ENCODE results near the gene SP4. TPM values are rescaled to one million over a fixed set of nuclear protein-coding genes. Genes with fewer than 3 reads are reported as not detected.
A peak's percentile ranks its signal among the peaks of the same experiment; 100 is the strongest.

Gene SP4
- total RNA-seq, 2 donors from 2014 or later, result 7.4 to 8.0 TPM

DNA sequence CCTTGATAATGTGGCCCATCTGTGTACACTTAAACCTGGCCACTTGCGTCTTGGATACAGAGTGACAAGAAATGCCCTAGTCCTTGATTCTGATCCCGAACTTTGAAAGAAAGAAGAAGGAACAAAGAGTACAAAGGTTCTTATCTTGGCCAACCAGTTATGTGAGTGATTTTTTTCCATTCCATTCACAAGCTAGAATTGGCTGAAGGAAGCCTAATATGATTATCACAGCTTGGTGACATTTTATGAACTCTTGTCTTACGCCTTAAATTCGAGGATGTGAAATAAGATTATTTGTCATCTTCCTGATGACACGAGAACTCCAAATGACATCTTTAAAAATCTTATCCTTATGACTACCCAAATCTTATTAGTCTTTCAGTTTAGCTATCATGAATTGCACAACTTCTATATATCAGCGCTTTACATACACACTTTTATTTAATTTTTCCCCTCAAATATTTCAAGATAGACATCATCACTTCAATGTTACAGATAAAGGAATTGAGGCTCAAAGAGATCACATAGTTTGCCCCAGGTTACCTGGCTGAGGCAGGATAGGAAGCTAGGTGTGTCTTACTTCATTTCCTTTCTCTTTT is 13.0 kb upstream of the SP4 start:
- Histone ChIP-seq H3K9me3 (no peaks in the 10 kb centered on the region), H3K27ac (no peak overlapping the region), H3K4me3 (no peak overlapping the region), H3K27me3 (replicated peaks; ENCODE audit: insufficient read depth) (no peaks in the 10 kb centered on the region), H3K4me1 (ENCODE audit: control insufficient read depth in 1 of 2, low read depth in 2 of 2) (no peaks in the 10 kb centered on the region), H3K36me3 (no peaks in the 10 kb centered on the region)
- ATAC-seq (ENCODE audit: insufficient number of reproducible peaks, low FRiP score, low read depth) (no peak), DNase-seq (ENCODE audit: low spot score) (no peak)
- TF ChIP-seq, protein P1, sequence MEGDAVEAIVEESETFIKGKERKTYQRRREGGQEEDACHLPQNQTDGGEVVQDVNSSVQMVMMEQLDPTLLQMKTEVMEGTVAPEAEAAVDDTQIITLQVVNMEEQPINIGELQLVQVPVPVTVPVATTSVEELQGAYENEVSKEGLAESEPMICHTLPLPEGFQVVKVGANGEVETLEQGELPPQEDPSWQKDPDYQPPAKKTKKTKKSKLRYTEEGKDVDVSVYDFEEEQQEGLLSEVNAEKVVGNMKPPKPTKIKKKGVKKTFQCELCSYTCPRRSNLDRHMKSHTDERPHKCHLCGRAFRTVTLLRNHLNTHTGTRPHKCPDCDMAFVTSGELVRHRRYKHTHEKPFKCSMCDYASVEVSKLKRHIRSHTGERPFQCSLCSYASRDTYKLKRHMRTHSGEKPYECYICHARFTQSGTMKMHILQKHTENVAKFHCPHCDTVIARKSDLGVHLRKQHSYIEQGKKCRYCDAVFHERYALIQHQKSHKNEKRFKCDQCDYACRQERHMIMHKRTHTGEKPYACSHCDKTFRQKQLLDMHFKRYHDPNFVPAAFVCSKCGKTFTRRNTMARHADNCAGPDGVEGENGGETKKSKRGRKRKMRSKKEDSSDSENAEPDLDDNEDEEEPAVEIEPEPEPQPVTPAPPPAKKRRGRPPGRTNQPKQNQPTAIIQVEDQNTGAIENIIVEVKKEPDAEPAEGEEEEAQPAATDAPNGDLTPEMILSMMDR (IDR thresholded peaks at IDR 0.05), result no peak

DNA sequence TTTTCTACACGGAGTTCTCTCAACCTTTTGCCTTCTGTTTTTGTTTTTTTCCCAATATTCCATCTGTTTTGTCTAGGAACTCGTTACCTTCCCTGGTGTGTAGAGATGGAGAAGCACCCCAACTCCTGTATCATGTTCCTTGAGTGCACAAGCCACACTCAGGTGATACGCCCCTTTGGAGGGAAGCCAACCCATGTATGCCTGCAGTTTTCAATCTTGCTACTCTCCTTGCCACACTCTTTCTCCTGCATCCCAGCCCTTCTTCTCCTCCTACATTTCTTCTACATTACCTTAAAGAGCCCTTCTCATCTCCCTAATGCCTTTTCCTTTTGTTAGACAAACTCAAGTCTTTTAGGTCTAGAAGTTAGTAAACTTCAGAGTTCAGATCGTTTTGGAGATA is 10.2 kb upstream of the SP4 start:
- no peaks in the 10 kb centered on the region for H3K36me3 ChIP-seq
- DNase-seq (ENCODE audit: low spot score) (no peak), ATAC-seq (ENCODE audit: insufficient number of reproducible peaks, low FRiP score, low read depth) (no peak)
- no peak overlapping the region for H3K27ac ChIP-seq
- H3K4me3 ChIP-seq, result no peak overlapping the region
- TF ChIP-seq, protein P1 (IDR thresholded peaks at IDR 0.05), result no peak
- H3K27me3 ChIP-seq (replicated peaks; ENCODE audit: insufficient read depth), result no peaks in the 10 kb centered on the region
- no peaks in the 10 kb centered on the region for H3K4me1 ChIP-seq (ENCODE audit: control insufficient read depth in 1 of 2, low read depth in 2 of 2)
- no peaks in the 10 kb centered on the region for H3K9me3 ChIP-seq

DNA sequence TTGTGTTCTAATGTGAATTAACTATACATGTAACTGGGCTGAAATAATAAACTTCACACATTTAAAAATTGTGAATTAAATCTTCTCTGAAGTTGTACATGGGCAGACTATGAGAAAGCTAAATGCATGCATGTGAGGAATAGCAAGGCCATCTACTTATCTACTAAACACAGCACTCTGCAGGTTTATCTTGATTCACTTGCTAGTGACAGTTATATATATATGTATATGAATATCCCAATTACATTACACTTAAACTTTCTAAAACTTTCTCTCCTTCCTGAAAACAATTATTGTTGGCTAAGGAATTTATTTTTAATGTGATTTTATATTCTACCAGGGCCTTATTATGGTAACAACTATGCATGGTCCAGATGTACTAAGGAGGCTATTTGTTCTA is 5.1 kb upstream of the SP4 start:
- ATAC-seq (ENCODE audit: insufficient number of reproducible peaks, low FRiP score, low read depth) (no peak), DNase-seq (ENCODE audit: low spot score) (no peak)
- Histone ChIP-seq H3K4me3 (no peak overlapping the region), H3K4me1 (ENCODE audit: control insufficient read depth in 1 of 2, low read depth in 2 of 2) (peaks cover 0 to 5% of the 10 kb centered on the region in 2 donors), H3K27ac (no peak overlapping the region), H3K36me3 (no peaks in the 10 kb centered on the region), H3K9me3 (no peaks in the 10 kb centered on the region), H3K27me3 (replicated peaks; ENCODE audit: insufficient read depth) (no peaks in the 10 kb centered on the region)
- TF ChIP-seq, protein P1 (IDR thresholded peaks at IDR 0.05), result no peak

DNA sequence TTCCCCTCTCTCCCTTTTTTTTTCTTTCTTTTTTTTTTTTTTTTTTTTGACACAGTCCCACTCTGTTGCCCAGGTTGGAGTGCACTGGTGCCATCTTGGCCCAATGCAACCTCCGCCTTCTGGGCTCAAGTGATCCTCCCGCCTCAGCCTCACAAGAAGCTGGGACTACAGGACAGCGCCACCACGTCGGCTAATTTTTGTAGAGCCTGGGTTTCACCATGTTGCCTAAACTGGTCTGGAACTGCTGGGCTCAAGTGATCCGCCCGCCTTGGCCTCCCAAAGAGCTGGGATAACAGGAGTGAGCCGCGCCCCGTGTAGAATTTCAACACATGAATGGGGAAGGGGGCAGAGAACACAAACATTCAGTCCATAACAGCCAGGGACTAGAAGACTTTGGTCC is 2.6 kb upstream of the SP4 start:
- TF ChIP-seq, protein P1 (IDR thresholded peaks at IDR 0.05), result no peak
- ATAC-seq (ENCODE audit: insufficient number of reproducible peaks, low FRiP score, low read depth), result no peak
- H3K27ac ChIP-seq, result no peak overlapping the region

DNA sequence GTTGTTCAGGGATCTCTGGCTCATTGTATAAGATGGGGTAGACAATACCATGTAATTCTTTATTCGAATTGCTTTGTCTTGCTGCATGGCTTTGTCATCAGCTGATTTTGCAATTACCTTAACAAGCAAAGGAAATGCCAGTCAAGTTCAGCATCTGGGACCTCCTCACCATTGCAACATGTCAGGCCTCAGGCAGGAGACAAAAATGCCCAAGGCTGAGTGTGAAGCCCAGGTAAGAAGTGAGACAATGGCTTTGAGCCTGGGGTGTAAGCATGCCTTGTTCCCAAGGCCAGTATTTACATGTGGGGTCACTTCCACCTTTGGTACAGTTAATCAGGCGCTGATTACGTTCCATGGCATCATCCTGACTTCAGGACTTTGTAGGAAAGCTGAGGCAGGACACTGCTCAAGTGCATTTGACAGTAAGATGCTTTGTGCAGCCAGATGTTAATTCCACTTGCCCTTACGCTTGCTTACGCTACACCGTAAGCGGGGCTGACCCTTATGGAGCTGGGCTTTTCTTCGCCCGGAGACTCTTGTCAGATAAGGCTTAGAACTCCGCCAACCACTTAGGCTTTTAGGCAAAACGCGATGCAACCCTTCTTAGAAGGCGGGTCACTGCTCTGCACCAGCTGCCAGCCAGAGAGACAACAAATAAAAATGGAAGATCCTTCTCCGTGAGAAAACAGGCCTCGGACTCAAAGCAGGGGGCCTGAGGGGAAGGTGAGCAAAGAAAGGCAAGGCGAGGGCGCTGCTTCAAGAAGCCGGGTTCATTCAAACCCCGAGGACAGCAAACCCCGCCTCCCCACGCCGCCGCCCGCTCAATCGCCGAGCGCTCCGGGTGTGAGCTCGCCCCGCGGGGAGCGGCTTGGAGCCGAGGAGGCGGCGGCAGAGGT is 1.3 kb upstream of the SP4 start:
- TF ChIP-seq, protein P1 (IDR thresholded peaks at IDR 0.05), result no peak
- H3K27me3 ChIP-seq (replicated peaks; ENCODE audit: insufficient read depth), result no peaks in the 10 kb centered on the region
- peaks cover 24 to 31% of the 10 kb centered on the region in 2 donors for H3K4me1 ChIP-seq (ENCODE audit: control insufficient read depth in 1 of 2, low read depth in 2 of 2)
- H3K36me3 ChIP-seq, result no peaks in the 10 kb centered on the region
- peak overlapping the region; percentile 76 for H3K4me3 ChIP-seq
- DNase-seq (ENCODE audit: low spot score) (no peak), ATAC-seq (ENCODE audit: insufficient number of reproducible peaks, low FRiP score, low read depth) (no peak)
- no peaks in the 10 kb centered on the region for H3K9me3 ChIP-seq
- H3K27ac ChIP-seq, result peak overlapping the region; percentile 7 to 16

More for the DNA sequence above, 2.6 kb upstream of the SP4 start:
- Histone ChIP-seq H3K9me3 (no peaks in the 10 kb centered on the region), H3K4me1 (ENCODE audit: control insufficient read depth in 1 of 2, low read depth in 2 of 2) (peaks cover 12 to 22% of the 10 kb centered on the region in 2 donors), H3K36me3 (no peaks in the 10 kb centered on the region), H3K4me3 (no peak overlapping the region), H3K27me3 (replicated peaks; ENCODE audit: insufficient read depth) (no peaks in the 10 kb centered on the region)
- DNase-seq (ENCODE audit: low spot score), result no peak
